Measurements from ENCODE around the gene IKZF3.

Gene IKZF3

DNA sequence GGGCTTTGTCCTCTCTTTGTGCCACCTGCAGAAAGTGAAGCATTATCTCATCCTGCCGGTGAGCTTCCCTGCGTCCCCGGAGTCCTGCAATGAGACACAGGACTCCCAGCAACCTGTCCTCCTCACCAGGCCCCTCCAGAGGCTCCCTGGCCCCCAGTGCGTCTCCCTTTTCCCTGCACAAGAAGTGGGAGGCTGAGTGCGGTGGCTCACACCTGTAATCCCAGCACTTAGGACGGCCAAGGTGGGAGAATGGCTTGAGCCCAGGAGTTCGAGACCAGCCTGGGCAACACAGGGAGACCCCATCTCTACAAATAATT lies 118.0 kb downstream of the IKZF3 start:
- no peak for DNase-seq (ENCODE audit: extremely low spot score)
- TF ChIP-seq, protein P1, sequence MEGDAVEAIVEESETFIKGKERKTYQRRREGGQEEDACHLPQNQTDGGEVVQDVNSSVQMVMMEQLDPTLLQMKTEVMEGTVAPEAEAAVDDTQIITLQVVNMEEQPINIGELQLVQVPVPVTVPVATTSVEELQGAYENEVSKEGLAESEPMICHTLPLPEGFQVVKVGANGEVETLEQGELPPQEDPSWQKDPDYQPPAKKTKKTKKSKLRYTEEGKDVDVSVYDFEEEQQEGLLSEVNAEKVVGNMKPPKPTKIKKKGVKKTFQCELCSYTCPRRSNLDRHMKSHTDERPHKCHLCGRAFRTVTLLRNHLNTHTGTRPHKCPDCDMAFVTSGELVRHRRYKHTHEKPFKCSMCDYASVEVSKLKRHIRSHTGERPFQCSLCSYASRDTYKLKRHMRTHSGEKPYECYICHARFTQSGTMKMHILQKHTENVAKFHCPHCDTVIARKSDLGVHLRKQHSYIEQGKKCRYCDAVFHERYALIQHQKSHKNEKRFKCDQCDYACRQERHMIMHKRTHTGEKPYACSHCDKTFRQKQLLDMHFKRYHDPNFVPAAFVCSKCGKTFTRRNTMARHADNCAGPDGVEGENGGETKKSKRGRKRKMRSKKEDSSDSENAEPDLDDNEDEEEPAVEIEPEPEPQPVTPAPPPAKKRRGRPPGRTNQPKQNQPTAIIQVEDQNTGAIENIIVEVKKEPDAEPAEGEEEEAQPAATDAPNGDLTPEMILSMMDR (IDR thresholded peaks at IDR 0.05; ENCODE audit: control extremely low read depth, extremely low read depth, low read depth, missing control alignments), result no peak
- ChIA-PET POLR2A (no interaction called here), CTCF (interaction anchor here (0.8 kb wide), 1 partner anchor 16 kb away, joined by 5 read pairs; the partner anchor contains the start of gene MIEN1)

GRCh38 chr17:39745335-39746144 lies 118.6 kb downstream of the IKZF3 start:
- CTCF ChIA-PET, result interaction anchor here (0.8 to 2.1 kb wide), 3 partner anchors 15 to 124 kb away, joined by 5 to 15 read pairs (median 5); partner anchors contain the start of gene MIEN1
- TF ChIP-seq, protein P1 (IDR thresholded peaks at IDR 0.05; ENCODE audit: control extremely low read depth, extremely low read depth, low read depth, missing control alignments), result no peak
- DNase-seq (ENCODE audit: extremely low spot score), result no peak
- POLR2A ChIA-PET, result no interaction called here

GRCh38 chr17:39744836-39745215 lies 119.3 kb downstream of the IKZF3 start:
- TF ChIP-seq, protein P1 (IDR thresholded peaks at IDR 0.05; ENCODE audit: control extremely low read depth, extremely low read depth, low read depth, missing control alignments), result no peak
- ChIA-PET CTCF (interaction anchor here (0.7 to 2.1 kb wide), 3 partner anchors 14 to 123 kb away, joined by 3 to 15 read pairs (median 5); partner anchors contain the start of gene MIEN1), POLR2A (no interaction called here)
- DNase-seq (ENCODE audit: extremely low spot score), result no peak

GRCh38 chr17:39744075-39744835 lies 119.9 kb downstream of the IKZF3 start:
- ChIA-PET POLR2A (interaction anchor here (0.6 kb wide), 1 partner anchor 15 kb away, joined by 4 read pairs; no protein-coding TSS in a partner anchor), CTCF (interaction anchor here (0.7 to 2.1 kb wide), 5 partner anchors 9 to 123 kb away, joined by 3 to 15 read pairs (median 5); partner anchors contain the start of gene MIEN1)
- no peak for DNase-seq (ENCODE audit: extremely low spot score)
- TF ChIP-seq, protein P1 (IDR thresholded peaks at IDR 0.05; ENCODE audit: control extremely low read depth, extremely low read depth, low read depth, missing control alignments), result no peak

DNA sequence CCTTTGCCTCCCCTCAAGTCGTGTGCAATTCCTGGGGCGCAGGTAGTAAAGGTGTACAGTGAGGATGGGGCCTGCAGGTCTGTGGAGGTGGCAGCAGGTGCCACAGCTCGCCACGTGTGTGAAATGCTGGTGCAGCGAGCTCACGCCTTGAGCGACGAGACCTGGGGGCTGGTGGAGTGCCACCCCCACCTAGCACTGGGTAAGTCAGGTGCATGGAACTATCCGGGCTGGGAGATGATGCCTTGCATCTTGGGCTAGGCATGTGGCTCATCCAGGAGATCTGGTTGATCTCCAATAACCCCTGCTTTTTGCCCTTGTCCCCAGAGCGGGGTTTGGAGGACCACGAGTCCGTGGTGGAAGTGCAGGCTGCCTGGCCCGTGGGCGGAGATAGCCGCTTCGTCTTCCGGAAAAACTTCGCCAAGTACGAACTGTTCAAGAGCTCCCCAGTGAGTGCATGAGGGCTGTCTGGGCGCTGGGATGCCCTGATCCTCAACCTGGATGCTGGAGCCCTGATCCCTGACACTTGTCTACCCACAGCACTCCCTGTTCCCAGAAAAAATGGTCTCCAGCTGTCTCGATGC lies 121.2 kb downstream of the IKZF3 start:
- TF ChIP-seq, protein P1 (IDR thresholded peaks at IDR 0.05; ENCODE audit: control extremely low read depth, extremely low read depth, low read depth, missing control alignments), result no peak
- ChIA-PET CTCF (interaction anchor here (0.9 to 1.9 kb wide), 4 partner anchors 10 to 121 kb away, joined by 3 to 8 read pairs (median 4); partner anchors contain the start of gene MIEN1), POLR2A (no interaction called here)
- no peak for DNase-seq (ENCODE audit: extremely low spot score)
